ENCODE measurements around the gene SDK2.

- TF ChIP-seq KLF17 (tag by site-specific recombination; IDR thresholded peaks at IDR 0.05) (no peak), CTCF (tag by site-specific recombination; IDR thresholded peaks at IDR 0.05) (no peak), ZNF777 (tag by site-specific recombination; IDR thresholded peaks at IDR 0.05; ENCODE audit: borderline replicate concordance) (no peak), SETDB1 (IDR thresholded peaks at IDR 0.05; ENCODE audit: insufficient read length, low read length) (no peak)
Measured at GRCh38 chr17:73612031-73612472, 32.2 kb downstream of the SDK2 start.
